T-cell (primary cell): ENCODE data around the gene PTPRD. TPM values are rescaled to one million over a fixed set of nuclear protein-coding genes. Genes with fewer than 3 reads are reported as not detected.

Source experiments
- ATAC-seq, 4 experiments: fragments of 200-7000 bp in 3 of 4; fragments of 150-1000 bp in 1 of 4; cut with Tn5 transposase; replicated peaks in 1 of 4; 1 replicate in 3 of 4; 2 replicates in 1 of 4; pipeline ENCODE4 v1.10.0; 2021; ENCODE audit warnings: moderate library complexity in 3 of 4, mild to moderate bottlenecking in 2 of 4, moderate number of reproducible peaks in 1 of 4
- CTCF ChIA-PET, 2 donors: fragments of 300-600 bp; sonication (Branson Sonifier 250); formaldehyde crosslinking; loops; one replicate each; lab custom pipeline; 2022; ENCODE audit warnings: antibody characterized with exemption in 2 of 2; lab: Charles Lee
- POLR2A ChIA-PET, 2 donors: fragments of 300-600 bp; sonication (Branson Sonifier 250); formaldehyde crosslinking; loops; one replicate each; lab custom pipeline; 2022; ENCODE audit warnings: antibody characterized with exemption in 2 of 2; lab: Charles Lee
- DNase-seq, 35 experiments: peaks; one replicate each; pipeline versions ENCODE4 v3.0.0 to v3.0.0-alpha.2; 2013 to 2023
- H3K27ac ChIP-seq: one replicate; pipeline ENCODE4 v1.5.1; 2013; ENCODE audit warnings: low read length
- H3K27me3 ChIP-seq, 2 experiments: replicated peaks in 1 of 2; 1 replicate in 1 of 2; 2 replicates in 1 of 2; pipeline versions ENCODE4 v1.6.1 to v1.7.0; 2013; ENCODE audit warnings: low read length in 1 of 2, mixed read lengths in 1 of 2; ENCODE audit not compliant: control insufficient read depth in 2 of 2, insufficient read depth in 2 of 2; ENCODE audit errors: extremely low read depth in 1 of 2
- H3K36me3 ChIP-seq, 2 donors: 1 replicate in 1 of 2; 2 replicates in 1 of 2; pipeline versions ENCODE4 v1.6.1 to v1.7.0; 2013; ENCODE audit warnings: low read length in 1 of 2; ENCODE audit not compliant: control insufficient read depth in 2 of 2, insufficient read depth in 1 of 2; ENCODE audit errors: extremely low read depth in 1 of 2
- H3K4me1 ChIP-seq, 2 experiments: 1 replicate in 1 of 2; 2 replicates in 1 of 2; pipeline versions ENCODE4 v1.6.1 to v1.7.0; 2013; ENCODE audit warnings: low read length in 2 of 2, mixed read lengths in 1 of 2; ENCODE audit not compliant: insufficient read depth in 2 of 2, control insufficient read depth in 1 of 2; ENCODE audit errors: extremely low read depth in 1 of 2
- H3K4me3 ChIP-seq, 2 donors: 1 replicate in 1 of 2; 2 replicates in 1 of 2; pipeline versions ENCODE4 v1.5.1 to v1.7.0; 2013; ENCODE audit warnings: mild to moderate bottlenecking in 2 of 2, low read length in 1 of 2, moderate library complexity in 1 of 2; ENCODE audit not compliant: control insufficient read depth in 1 of 2; ENCODE audit errors: extremely low read depth in 1 of 2
- H3K9me3 ChIP-seq: 2 replicates; pipeline ENCODE4 v1.7.0; 2013
- H3K27ac Mint-ChIP-seq, 2 donors: one replicate each; pipeline ENCODE4 v1.8.0; 2020 to 2021; ENCODE audit warnings: mild to moderate bottlenecking in 2 of 2, mixed read lengths in 2 of 2
- H3K27me3 Mint-ChIP-seq, 2 donors: one replicate each; pipeline ENCODE4 v1.8.0; 2021 to 2022; ENCODE audit warnings: mixed read lengths in 2 of 2
- H3K36me3 Mint-ChIP-seq: one replicate; pipeline ENCODE4 v1.8.0; 2021; ENCODE audit warnings: mixed read lengths
- H3K4me1 Mint-ChIP-seq, 3 donors: one replicate each; pipeline ENCODE4 v1.8.0; 2020 to 2022; ENCODE audit warnings: mixed read lengths in 3 of 3, mild to moderate bottlenecking in 1 of 3
- H3K4me3 Mint-ChIP-seq, 3 donors: one replicate each; pipeline ENCODE4 v1.8.0; 2020 to 2022; ENCODE audit warnings: mild to moderate bottlenecking in 3 of 3, mixed read lengths in 3 of 3, moderate library complexity in 3 of 3
- H3K9me3 Mint-ChIP-seq, 3 donors: one replicate each; pipeline ENCODE4 v1.8.0; 2020 to 2022; ENCODE audit warnings: mixed read lengths in 3 of 3
- WGBS: methylation state at CpG from one replicate; pipeline ENCODE4 v1.1.5; 2013; ENCODE audit warnings: missing lambda C conversion rate; ENCODE audit not compliant: insufficient coverage; 5-methylcytosine and 5-hydroxymethylcytosine counted together
- total RNA-seq, 35 experiments: library from RNA in 6 of 35; stranded (reverse) in 6 of 35; fragments of 120-200 nt in 1 of 35; gene quantifications; one replicate each; pipeline versions ENCODE4 v1.2.1 to v1.2.4 and lab custom pipeline; 2013 to 2026

The PTPRD gene
- total RNA-seq, 5 donors from 2014 or later (not counting 1 experiment from before 2014, with no cell fraction given): 0.13 to 0.61 (median 0.38) TPM; not detected in 2

- no peak for DNase-seq
- Mint-ChIP-seq H3K4me3 (peak overlapping the region; percentile 44 to 58 (median 49)), H3K9me3 (no peaks in the 10 kb centered on the region), H3K4me1 (peaks cover 8 to 15% (median 12%) of the 10 kb centered on the region in 3 donors), H3K36me3 (no peaks in the 10 kb centered on the region), H3K27me3 (peaks cover 46 to 50% of the 10 kb centered on the region in 2 donors), H3K27ac (no peak overlapping the region)
- CTCF ChIA-PET: no interaction called here
- Histone ChIP-seq H3K36me3 (no peaks in the 10 kb centered on the region), H3K9me3 (no peaks in the 10 kb centered on the region), H3K4me3 (peak overlapping the region in 1 of 2 donors; percentile 77), H3K27ac (no peak overlapping the region), H3K27me3 (peaks cover 0 to 21% of the 10 kb centered on the region in 2 experiments), H3K4me1 (peaks cover 5 to 10% of the 10 kb centered on the region in 2 experiments)
- POLR2A ChIA-PET: no interaction called here
- no peak for ATAC-seq
- WGBS: 69% methylated on average over 3 of the region's 9 CpGs
These were observed 1756.3 kb downstream of the PTPRD start for GRCh38 chr9:8856396-8857067.

GRCh38 chr9:8855046-8855445, 1757.8 kb downstream of the PTPRD start:
- DNase-seq (no peak), ATAC-seq (no peak)
- H3K27me3 ChIP-seq: peaks cover 0 to 21% of the 10 kb centered on the region in 2 experiments
- H3K4me1 Mint-ChIP-seq: peaks cover 8 to 15% (median 12%) of the 10 kb centered on the region in 3 donors
- H3K4me3 ChIP-seq: no peak overlapping the region
- POLR2A ChIA-PET: no interaction called here
- no peaks in the 10 kb centered on the region for H3K9me3 Mint-ChIP-seq
- no peak overlapping the region for H3K27ac Mint-ChIP-seq
- H3K4me1 ChIP-seq: peaks cover 5 to 10% of the 10 kb centered on the region in 2 experiments
- WGBS: no CpG with 5 or more reads among the region's 1 CpG
- no peak overlapping the region for H3K27ac ChIP-seq
- H3K36me3 Mint-ChIP-seq: no peaks in the 10 kb centered on the region
- no peaks in the 10 kb centered on the region for H3K9me3 ChIP-seq
- H3K4me3 Mint-ChIP-seq: no peak overlapping the region
- CTCF ChIA-PET: no interaction called here
- no peaks in the 10 kb centered on the region for H3K36me3 ChIP-seq
- H3K27me3 Mint-ChIP-seq: peaks cover 44 to 49% of the 10 kb centered on the region in 2 donors

- DNase-seq (no peak), ATAC-seq (no peak)
- peaks cover 5 to 10% of the 10 kb centered on the region in 2 experiments for H3K4me1 ChIP-seq
- Mint-ChIP-seq H3K36me3 (no peaks in the 10 kb centered on the region), H3K27me3 (peaks cover 32 to 39% of the 10 kb centered on the region in 2 donors), H3K4me3 (no peak overlapping the region), H3K27ac (no peak overlapping the region), H3K9me3 (peaks cover 0 to 5% (median 0%) of the 10 kb centered on the region in 3 donors), H3K4me1 (peaks cover 7 to 9% (median 8%) of the 10 kb centered on the region in 3 donors)
- no peak overlapping the region for H3K27ac ChIP-seq
- peaks cover 0 to 6% of the 10 kb centered on the region in 2 experiments for H3K27me3 ChIP-seq
- no peak overlapping the region for H3K4me3 ChIP-seq
- CTCF ChIA-PET: interaction anchor here (0.6 kb wide), 2 partner anchors 29 to 1066 kb away, joined by 3 to 4 read pairs; no protein-coding TSS in a partner anchor
- H3K36me3 ChIP-seq: no peaks in the 10 kb centered on the region
- no peaks in the 10 kb centered on the region for H3K9me3 ChIP-seq
- POLR2A ChIA-PET: no interaction called here
- WGBS: 75% methylated on average over 2 of the region's 4 CpGs
These were observed 1760.4 kb downstream of the PTPRD start for GRCh38 chr9:8852301-8852864.

- Mint-ChIP-seq H3K4me3 (no peak overlapping the region), H3K4me1 (no peaks in the 10 kb centered on the region), H3K27ac (no peak overlapping the region), H3K9me3 (peaks cover 0 to 5% (median 0%) of the 10 kb centered on the region in 3 donors), H3K36me3 (no peaks in the 10 kb centered on the region), H3K27me3 (peaks cover 20 to 27% of the 10 kb centered on the region in 2 donors)
- Histone ChIP-seq H3K9me3 (no peaks in the 10 kb centered on the region), H3K4me3 (no peak overlapping the region), H3K27ac (no peak overlapping the region), H3K4me1 (no peaks in the 10 kb centered on the region), H3K36me3 (no peaks in the 10 kb centered on the region), H3K27me3 (no peaks in the 10 kb centered on the region)
- POLR2A ChIA-PET: no interaction called here
- CTCF ChIA-PET: interaction anchor here in 1 of 2 donors (0.6 kb wide), 1 partner anchor 1261 kb away, joined by 6 read pairs; no protein-coding TSS in a partner anchor
- DNase-seq (no peak), ATAC-seq (no peak)
These were observed 1761.9 kb downstream of the PTPRD start for GRCh38 chr9:8850914-8851313.

- H3K27ac ChIP-seq: no peak overlapping the region
- Mint-ChIP-seq H3K27me3 (peaks cover 3 to 5% of the 10 kb centered on the region in 2 donors), H3K9me3 (peaks cover 0 to 5% (median 0%) of the 10 kb centered on the region in 3 donors), H3K4me3 (no peak overlapping the region), H3K27ac (no peak overlapping the region), H3K36me3 (no peaks in the 10 kb centered on the region), H3K4me1 (no peaks in the 10 kb centered on the region)
- WGBS: 72% methylated on average over 2 of the region's 3 CpGs
- DNase-seq: no peak
- POLR2A ChIA-PET: no interaction called here
- H3K9me3 ChIP-seq: no peaks in the 10 kb centered on the region
- no peak overlapping the region for H3K4me3 ChIP-seq
- no peak for ATAC-seq
- H3K36me3 ChIP-seq: no peaks in the 10 kb centered on the region
- H3K27me3 ChIP-seq: no peaks in the 10 kb centered on the region
- no peaks in the 10 kb centered on the region for H3K4me1 ChIP-seq
- CTCF ChIA-PET: interaction anchor here in 1 of 2 donors (0.6 kb wide), 1 partner anchor 596 kb away, joined by 3 read pairs; no protein-coding TSS in a partner anchor
These were observed 1767.0 kb downstream of the PTPRD start for GRCh38 chr9:8845808-8846207.

- Histone ChIP-seq H3K4me1 (no peaks in the 10 kb centered on the region), H3K4me3 (no peak overlapping the region), H3K9me3 (no peaks in the 10 kb centered on the region), H3K27ac (no peak overlapping the region), H3K27me3 (no peaks in the 10 kb centered on the region), H3K36me3 (no peaks in the 10 kb centered on the region)
- Mint-ChIP-seq H3K4me3 (no peak overlapping the region), H3K36me3 (no peaks in the 10 kb centered on the region), H3K27me3 (peaks cover under 1 to 5% of the 10 kb centered on the region in 2 donors), H3K27ac (no peak overlapping the region), H3K9me3 (peaks cover 0 to 5% (median 0%) of the 10 kb centered on the region in 3 donors), H3K4me1 (no peaks in the 10 kb centered on the region)
- DNase-seq: no peak
- CTCF ChIA-PET: interaction anchor here in 1 of 2 donors (0.6 kb wide), 1 partner anchor 596 kb away, joined by 3 read pairs; no protein-coding TSS in a partner anchor
- whole genome bisulfite sequencing: 0% methylated on average over 1 of the region's 2 CpGs
- ATAC-seq: no peak
- POLR2A ChIA-PET: no interaction called here
These were observed 1767.4 kb downstream of the PTPRD start for GRCh38 chr9:8845376-8845775.
